IPS-15b (cell line): ENCODE measurements around the gene FGF14.

Source experiments
- H3K27me3 ChIP-seq: one replicate; pipeline ENCODE4 v1.6.1; 2013; ENCODE audit warnings: low read length; ENCODE audit not compliant: control insufficient read depth, insufficient read depth
- H3K36me3 ChIP-seq: one replicate; pipeline ENCODE4 v1.6.1; 2013; ENCODE audit warnings: low read length; ENCODE audit not compliant: control insufficient read depth, insufficient read depth
- H3K4me1 ChIP-seq: one replicate; pipeline ENCODE4 v1.6.1; 2013; ENCODE audit warnings: mild to moderate bottlenecking, low read length; ENCODE audit not compliant: control insufficient read depth, insufficient read depth
- H3K4me3 ChIP-seq: one replicate; pipeline ENCODE4 v1.5.1; 2013; ENCODE audit warnings: low read depth, low read length
- H3K9ac ChIP-seq: one replicate; pipeline ENCODE4 v1.6.1; 2013; ENCODE audit warnings: low read depth, mild to moderate bottlenecking, low read length
- H3K9me3 ChIP-seq: one replicate; pipeline ENCODE4 v1.6.1; 2013; ENCODE audit warnings: mild to moderate bottlenecking, low read length; ENCODE audit not compliant: control insufficient read depth, insufficient read depth

The FGF14 gene

GRCh38 chr13:102300379-102300778, 101.5 kb downstream of the FGF14 start:
- no peaks in the 10 kb centered on the region for H3K4me1 ChIP-seq

GRCh38 chr13:102299366-102299765, 102.5 kb downstream of the FGF14 start:
- no peaks in the 10 kb centered on the region for H3K4me1 ChIP-seq
- H3K36me3 ChIP-seq: no peaks in the 10 kb centered on the region
- no peaks in the 10 kb centered on the region for H3K27me3 ChIP-seq

More at GRCh38 chr13:102300379-102300778, 101.5 kb downstream of the FGF14 start:
- Histone ChIP-seq H3K27me3 (no peaks in the 10 kb centered on the region), H3K9me3 (no peaks in the 10 kb centered on the region), H3K4me3 (no peak overlapping the region), H3K9ac (no peak overlapping the region), H3K36me3 (no peaks in the 10 kb centered on the region)

GRCh38 chr13:102298051-102298450, 103.8 kb downstream of the FGF14 start:
- H3K36me3 ChIP-seq: no peaks in the 10 kb centered on the region
- no peak overlapping the region for H3K4me3 ChIP-seq
- H3K9ac ChIP-seq: no peak overlapping the region
- no peaks in the 10 kb centered on the region for H3K27me3 ChIP-seq
- no peaks in the 10 kb centered on the region for H3K4me1 ChIP-seq
- no peaks in the 10 kb centered on the region for H3K9me3 ChIP-seq

More at GRCh38 chr13:102299366-102299765, 102.5 kb downstream of the FGF14 start:
- no peaks in the 10 kb centered on the region for H3K9me3 ChIP-seq
- H3K4me3 ChIP-seq: no peak overlapping the region
- no peak overlapping the region for H3K9ac ChIP-seq

- no peaks in the 10 kb centered on the region for H3K9me3 ChIP-seq
- no peak overlapping the region for H3K9ac ChIP-seq
- no peaks in the 10 kb centered on the region for H3K27me3 ChIP-seq
- H3K4me3 ChIP-seq: no peak overlapping the region
- H3K36me3 ChIP-seq: no peaks in the 10 kb centered on the region
- H3K4me1 ChIP-seq: no peaks in the 10 kb centered on the region
These were observed 106.4 kb downstream of the FGF14 start for GRCh38 chr13:102295316-102296048.

GRCh38 chr13:102294407-102295018, 107.3 kb downstream of the FGF14 start:
- Histone ChIP-seq H3K4me3 (no peak overlapping the region), H3K9me3 (no peaks in the 10 kb centered on the region), H3K27me3 (no peaks in the 10 kb centered on the region), H3K9ac (no peak overlapping the region), H3K4me1 (no peaks in the 10 kb centered on the region), H3K36me3 (no peaks in the 10 kb centered on the region)

GRCh38 chr13:102293723-102294122, 108.1 kb downstream of the FGF14 start:
- Histone ChIP-seq H3K4me3 (no peak overlapping the region), H3K4me1 (no peaks in the 10 kb centered on the region), H3K27me3 (no peaks in the 10 kb centered on the region), H3K9me3 (no peaks in the 10 kb centered on the region), H3K36me3 (no peaks in the 10 kb centered on the region), H3K9ac (no peak overlapping the region)

GRCh38 chr13:102291587-102292218, 110.1 kb downstream of the FGF14 start:
- Histone ChIP-seq H3K9me3 (no peaks in the 10 kb centered on the region), H3K4me3 (no peak overlapping the region), H3K36me3 (no peaks in the 10 kb centered on the region), H3K27me3 (no peaks in the 10 kb centered on the region), H3K9ac (no peak overlapping the region), H3K4me1 (no peaks in the 10 kb centered on the region)

GRCh38 chr13:102289606-102290005, 112.2 kb downstream of the FGF14 start:
- H3K27me3 ChIP-seq: no peaks in the 10 kb centered on the region
- H3K9me3 ChIP-seq: no peaks in the 10 kb centered on the region
- no peak overlapping the region for H3K9ac ChIP-seq
- H3K4me1 ChIP-seq: no peaks in the 10 kb centered on the region
- H3K36me3 ChIP-seq: no peaks in the 10 kb centered on the region
- H3K4me3 ChIP-seq: no peak overlapping the region

- Histone ChIP-seq H3K4me1 (no peaks in the 10 kb centered on the region), H3K4me3 (no peak overlapping the region), H3K27me3 (no peaks in the 10 kb centered on the region), H3K36me3 (no peaks in the 10 kb centered on the region), H3K9me3 (no peaks in the 10 kb centered on the region), H3K9ac (no peak overlapping the region)
These were observed 115.5 kb downstream of the FGF14 start for GRCh38 chr13:102286326-102286725.

- Histone ChIP-seq H3K9ac (no peak overlapping the region), H3K4me3 (no peak overlapping the region), H3K27me3 (no peaks in the 10 kb centered on the region), H3K4me1 (no peaks in the 10 kb centered on the region), H3K9me3 (no peaks in the 10 kb centered on the region), H3K36me3 (no peaks in the 10 kb centered on the region)
These were observed 121.5 kb downstream of the FGF14 start for GRCh38 chr13:102280366-102280765.

GRCh38 chr13:102277286-102277685, 124.6 kb downstream of the FGF14 start:
- H3K36me3 ChIP-seq: no peaks in the 10 kb centered on the region
- no peak overlapping the region for H3K9ac ChIP-seq
- H3K9me3 ChIP-seq: no peaks in the 10 kb centered on the region
- no peak overlapping the region for H3K4me3 ChIP-seq
- no peaks in the 10 kb centered on the region for H3K4me1 ChIP-seq
- no peaks in the 10 kb centered on the region for H3K27me3 ChIP-seq

- Histone ChIP-seq H3K4me3 (no peak overlapping the region), H3K27me3 (no peaks in the 10 kb centered on the region), H3K9ac (no peak overlapping the region), H3K9me3 (no peaks in the 10 kb centered on the region), H3K36me3 (no peaks in the 10 kb centered on the region), H3K4me1 (no peaks in the 10 kb centered on the region)
These were observed 125.4 kb downstream of the FGF14 start for GRCh38 chr13:102276404-102276803.
